ENCODE measurements around the gene PCARE.
"Not testable (repeated sequence)": the region's sequence is repeated elsewhere in the genome, so short reads cannot be mapped to it uniquely, and the experiment has no call there.

The PCARE gene

GRCh38 chr2:29090311-29090710, 16.0 kb upstream of the PCARE start:
- DNase-seq, result not testable (repeated sequence)

- DNase-seq, result no peak
Measured at GRCh38 chr2:29084554-29084953, 10.2 kb upstream of the PCARE start.

- DNase-seq, result no peak
Measured at GRCh38 chr2:29082804-29083495, 8.6 kb upstream of the PCARE start.

- no peak for DNase-seq
Measured at GRCh38 chr2:29080886-29081743, 6.8 kb upstream of the PCARE start.

- DNase-seq, result no peak
Measured at GRCh38 chr2:29079887-29080286, 5.6 kb upstream of the PCARE start.

GRCh38 chr2:29075894-29076705, 1.8 kb upstream of the PCARE start:
- no peak for DNase-seq

- no peak for DNase-seq
Measured at GRCh38 chr2:29073933-29074332, 390 bp downstream of the PCARE start.

- no peak for DNase-seq
Measured at GRCh38 chr2:29072971-29073725, 1.2 kb downstream of the PCARE start.

- DNase-seq, result no peak
Measured at GRCh38 chr2:29072251-29072650, 2.1 kb downstream of the PCARE start.

- DNase-seq, result no peak
Measured at GRCh38 chr2:29071032-29071975, 3.0 kb downstream of the PCARE start.

GRCh38 chr2:29070526-29070925, 3.8 kb downstream of the PCARE start:
- no peak for DNase-seq

GRCh38 chr2:29068513-29068912, 5.8 kb downstream of the PCARE start:
- no peak for DNase-seq

DNA sequence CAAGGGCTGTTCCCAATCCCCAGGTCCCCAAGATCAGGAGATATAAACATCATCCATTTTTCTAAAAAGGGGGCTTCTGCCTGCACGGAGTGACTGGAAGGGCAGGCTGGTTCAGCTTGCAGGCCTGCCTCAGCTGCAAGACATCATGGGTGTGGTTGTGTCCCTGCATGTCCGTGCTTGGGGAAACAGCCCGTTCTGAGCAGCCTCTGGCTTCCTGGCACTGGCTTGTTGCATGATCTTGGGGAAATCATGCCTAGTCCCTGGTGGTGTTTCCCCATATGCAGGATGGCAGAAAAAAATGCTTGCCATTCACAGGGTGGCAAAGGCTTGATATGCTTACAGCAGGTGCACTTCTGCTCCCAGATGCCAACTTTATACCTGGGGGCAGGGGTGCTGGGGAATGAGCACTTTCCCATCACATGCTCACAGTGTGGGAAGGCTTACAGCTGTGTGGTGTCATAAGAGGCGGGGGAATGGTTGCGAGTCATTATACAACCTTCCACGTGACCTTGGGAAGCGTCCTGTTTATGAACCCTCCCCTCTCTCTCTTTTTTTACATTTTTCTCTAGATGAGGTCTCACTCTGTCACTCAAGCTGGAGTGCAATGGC, 7.2 kb downstream of the PCARE start:
- no peak for DNase-seq

DNA sequence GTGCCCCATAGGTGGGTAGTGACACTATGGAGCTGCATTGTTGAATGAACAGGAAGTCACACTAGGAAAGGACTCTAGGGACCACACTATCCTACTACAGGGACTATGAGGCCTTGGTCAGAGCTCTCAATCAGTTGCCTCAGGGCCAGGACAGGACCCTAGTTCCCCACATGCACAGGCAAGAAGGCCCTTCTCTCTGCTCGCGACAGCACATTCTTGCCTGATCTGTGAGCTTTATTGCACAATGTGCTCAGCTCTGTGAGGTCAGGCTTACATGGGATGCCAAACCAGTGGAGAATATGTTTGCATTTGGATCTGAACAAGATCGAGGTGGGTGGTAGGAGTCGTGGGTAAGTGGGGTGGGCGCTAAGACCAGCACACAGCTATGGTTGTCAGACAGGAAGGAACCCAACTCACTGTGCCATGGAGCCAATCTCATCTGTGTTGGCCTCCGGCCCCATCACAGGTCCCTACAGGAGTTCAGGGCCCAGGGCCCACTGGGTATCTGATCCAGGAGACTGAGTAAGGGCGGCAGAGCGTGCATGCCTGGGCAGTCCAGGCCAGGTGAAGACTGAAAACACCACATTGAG, 8.0 kb downstream of the PCARE start:
- DNase-seq, result no peak

GRCh38 chr2:29065068-29065811, 9.1 kb downstream of the PCARE start:
- DNase-seq, result no peak

GRCh38 chr2:29064746-29065067, 9.6 kb downstream of the PCARE start:
- no peak for DNase-seq

DNA sequence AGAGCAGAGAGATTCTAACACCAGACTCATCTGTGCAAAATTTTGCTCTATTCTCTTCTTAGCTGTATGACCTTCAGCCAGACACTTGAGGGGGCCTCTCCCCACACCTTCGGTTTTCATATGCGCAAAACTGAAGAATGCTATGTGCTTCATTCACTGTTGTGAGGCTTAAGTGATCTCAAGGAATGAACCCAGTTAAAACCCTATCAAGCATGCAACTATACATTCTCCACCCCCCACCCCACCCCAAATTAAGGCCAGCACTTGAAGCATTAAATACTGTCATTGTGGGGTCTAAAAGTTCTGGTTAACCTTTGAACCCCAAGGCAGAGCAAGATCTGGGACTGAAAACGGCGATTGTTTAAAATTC, 10.0 kb downstream of the PCARE start:
- no peak for DNase-seq

- DNase-seq, result no peak
Measured at GRCh38 chr2:29063646-29064345, 10.5 kb downstream of the PCARE start.

- DNase-seq, result no peak
Measured at GRCh38 chr2:29063056-29063455, 11.3 kb downstream of the PCARE start.

DNA sequence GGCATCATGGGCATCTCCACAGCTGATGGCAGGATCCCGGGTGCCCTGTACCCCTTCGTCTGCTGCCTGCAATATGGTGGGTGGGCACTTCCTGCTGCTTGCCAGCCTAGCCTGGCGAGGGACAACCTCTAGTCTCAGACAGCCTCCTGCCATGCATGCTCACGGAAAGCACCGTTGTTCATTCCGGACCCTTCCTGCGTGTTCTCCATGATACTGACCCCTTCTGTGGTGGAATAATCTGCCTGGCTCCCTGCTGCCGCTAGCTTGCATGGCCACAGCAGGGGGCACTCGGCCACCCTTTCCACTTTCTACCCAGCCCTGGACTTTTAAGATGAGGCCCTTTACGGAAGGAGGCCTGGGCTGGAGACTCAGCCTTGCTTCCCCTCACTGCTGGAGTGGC, 12.0 kb downstream of the PCARE start:
- no peak for DNase-seq

Data from GF-D8 (cell line).